HT-29 (cell line): ENCODE measurements around the gene ZC3H12C. TPM values are rescaled to one million over a fixed set of nuclear protein-coding genes. Genes with fewer than 3 reads are reported as not detected.

Experiments used
- DNase-seq: peaks from one replicate; pipeline ENCODE4 v3.0.0-alpha.2; 2015; ENCODE audit warnings: low spot score
- total RNA-seq: library from RNA; depleted of rRNA; stranded (reverse); fragments of >200 nt; shearing (Covaris generic); gene quantifications from 2 replicates; pipeline ENCODE4 v1.2.3, GENCODE V29; 2014

The ZC3H12C gene
- total RNA-seq, 1 experiment from 2014 or later = 0.43 TPM

- no peak for DNase-seq
Observed at GRCh38 chr11:110148775-110149744, 55.9 kb downstream of the ZC3H12C start.

- DNase-seq = no peak
Observed at GRCh38 chr11:110152199-110152598, 59.0 kb downstream of the ZC3H12C start.

- DNase-seq = no peak
Observed at GRCh38 chr11:110153474-110153873, 60.3 kb downstream of the ZC3H12C start.

- no peak for DNase-seq
Observed at GRCh38 chr11:110156503-110156902, 63.3 kb downstream of the ZC3H12C start.

- DNase-seq = no peak
Observed at GRCh38 chr11:110158317-110159200, 65.4 kb downstream of the ZC3H12C start.

GRCh38 chr11:110159476-110159875 lies 66.3 kb downstream of the ZC3H12C start:
- DNase-seq = no peak

GRCh38 chr11:110160016-110160415 lies 66.8 kb downstream of the ZC3H12C start:
- no peak for DNase-seq

GRCh38 chr11:110160437-110160836 lies 67.2 kb downstream of the ZC3H12C start:
- DNase-seq = no peak

GRCh38 chr11:110161061-110161460 lies 67.9 kb downstream of the ZC3H12C start:
- DNase-seq = no peak

- no peak for DNase-seq
Observed at GRCh38 chr11:110162216-110162615, 69.0 kb downstream of the ZC3H12C start.

GRCh38 chr11:110165039-110165925 lies 72.1 kb downstream of the ZC3H12C start:
- no peak for DNase-seq

- DNase-seq = no peak
Observed at GRCh38 chr11:110168033-110168803, 75.0 kb downstream of the ZC3H12C start.

- no peak for DNase-seq
Observed at GRCh38 chr11:110169738-110170137, 76.5 kb downstream of the ZC3H12C start.

GRCh38 chr11:110172468-110173065 lies 79.4 kb downstream of the ZC3H12C start:
- DNase-seq = no peak

- DNase-seq = peak; percentile 31
Observed at GRCh38 chr11:110173811-110174644, 80.8 kb downstream of the ZC3H12C start.

GRCh38 chr11:110174645-110175310 lies 81.6 kb downstream of the ZC3H12C start:
- no peak for DNase-seq

- no peak for DNase-seq
Observed at GRCh38 chr11:110176366-110177085, 83.3 kb downstream of the ZC3H12C start.

- no peak for DNase-seq
Observed at GRCh38 chr11:110177086-110177456, 83.9 kb downstream of the ZC3H12C start.
